Sigmoid colon (tissue), 4 donors: ENCODE results near the gene GRM6.

Experiments used
- POLR2A ChIP-seq, 2 donors: fragments of 450-650 bp; IDR thresholded peaks; one replicate each; pipeline ENCODE4 v1.6.1; 2016; ENCODE audit warnings: antibody characterized with exemption in 2 of 2, mild to moderate bottlenecking in 2 of 2, moderate library complexity in 2 of 2
- POLR2AphosphoS5 ChIP-seq, 4 donors: sonication (generic); formaldehyde crosslinking; IDR thresholded peaks; one replicate each; pipeline ENCODE4 v1.6.1; 2017; ENCODE audit warnings: antibody characterized with exemption in 4 of 4
- TF ChIP-seq, protein P1 (sequence below), 4 experiments: fragments of 450-650 bp in 3 of 4; fragments of 200-600 bp in 1 of 4; IDR thresholded peaks; one replicate each; pipeline ENCODE4 v1.5.1; 2016 to 2019; ENCODE audit warnings: antibody characterized with exemption in 4 of 4, mild to moderate bottlenecking in 3 of 4, moderate library complexity in 2 of 4

DNA sequence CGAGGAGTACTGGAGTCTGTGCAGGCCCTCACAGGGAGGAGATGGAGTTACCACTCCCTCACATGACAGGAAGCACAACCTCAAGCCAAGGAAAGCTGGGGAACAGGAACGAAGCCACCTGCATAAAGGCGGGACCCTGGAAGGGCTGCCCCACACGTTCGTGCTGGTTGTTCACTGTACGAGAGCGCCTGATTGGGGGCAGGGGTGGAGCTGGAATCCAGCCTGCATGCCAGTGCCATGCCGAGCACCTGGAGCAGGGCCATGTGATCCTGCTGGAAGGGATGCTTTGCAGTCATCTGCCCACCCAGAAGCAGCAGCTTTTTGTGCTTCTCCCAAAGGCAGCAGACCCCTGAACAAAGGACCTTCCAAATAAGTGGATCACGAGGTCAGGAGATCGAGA is 11.4 kb downstream of the GRM6 start:
- TF ChIP-seq, protein P1, sequence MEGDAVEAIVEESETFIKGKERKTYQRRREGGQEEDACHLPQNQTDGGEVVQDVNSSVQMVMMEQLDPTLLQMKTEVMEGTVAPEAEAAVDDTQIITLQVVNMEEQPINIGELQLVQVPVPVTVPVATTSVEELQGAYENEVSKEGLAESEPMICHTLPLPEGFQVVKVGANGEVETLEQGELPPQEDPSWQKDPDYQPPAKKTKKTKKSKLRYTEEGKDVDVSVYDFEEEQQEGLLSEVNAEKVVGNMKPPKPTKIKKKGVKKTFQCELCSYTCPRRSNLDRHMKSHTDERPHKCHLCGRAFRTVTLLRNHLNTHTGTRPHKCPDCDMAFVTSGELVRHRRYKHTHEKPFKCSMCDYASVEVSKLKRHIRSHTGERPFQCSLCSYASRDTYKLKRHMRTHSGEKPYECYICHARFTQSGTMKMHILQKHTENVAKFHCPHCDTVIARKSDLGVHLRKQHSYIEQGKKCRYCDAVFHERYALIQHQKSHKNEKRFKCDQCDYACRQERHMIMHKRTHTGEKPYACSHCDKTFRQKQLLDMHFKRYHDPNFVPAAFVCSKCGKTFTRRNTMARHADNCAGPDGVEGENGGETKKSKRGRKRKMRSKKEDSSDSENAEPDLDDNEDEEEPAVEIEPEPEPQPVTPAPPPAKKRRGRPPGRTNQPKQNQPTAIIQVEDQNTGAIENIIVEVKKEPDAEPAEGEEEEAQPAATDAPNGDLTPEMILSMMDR (IDR thresholded peaks at IDR 0.05) = no peak
- TF ChIP-seq POLR2A (IDR thresholded peaks at IDR 0.05) (no peak), POLR2AphosphoS5 (IDR thresholded peaks at IDR 0.05) (no peak)
